Activated T-cell treated with anti-CD3 and anti-CD28 coated beads for 1 hour (primary cell): ENCODE measurements around the gene TFB1M.
"Not testable (repeated sequence)": the region's sequence is repeated elsewhere in the genome, so short reads cannot be mapped to it uniquely, and the experiment has no call there.

ENCODE experiments used
- DNase-seq: peaks from one replicate; pipeline ENCODE4 v3.0.0-alpha.2; 2020; ENCODE audit warnings: low read depth

TFB1M gene

GRCh38 chr6:155235087-155235486 lies 79.2 kb downstream of the TFB1M start:
- no peak for DNase-seq

DNA sequence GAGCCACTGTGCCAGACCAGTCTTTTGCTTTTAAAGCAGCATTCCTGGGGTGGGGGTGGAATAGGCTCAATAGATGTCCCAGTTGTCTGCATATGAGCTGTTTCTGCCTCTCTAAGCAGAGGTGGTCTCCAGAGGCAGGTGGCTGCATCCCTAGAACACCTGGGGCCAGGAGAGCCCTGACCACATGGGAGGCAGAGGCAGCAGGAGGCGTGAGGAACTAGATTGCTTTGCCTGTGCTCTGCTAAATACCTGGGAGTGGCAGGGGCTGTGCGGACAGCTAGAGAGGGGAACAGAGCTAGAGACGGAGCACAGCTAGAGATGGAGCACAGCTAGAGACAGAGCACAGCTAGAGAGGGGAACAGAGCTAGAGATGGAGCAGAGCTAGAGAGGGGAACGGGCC lies 79.6 kb downstream of the TFB1M start:
- DNase-seq, result no peak

DNA sequence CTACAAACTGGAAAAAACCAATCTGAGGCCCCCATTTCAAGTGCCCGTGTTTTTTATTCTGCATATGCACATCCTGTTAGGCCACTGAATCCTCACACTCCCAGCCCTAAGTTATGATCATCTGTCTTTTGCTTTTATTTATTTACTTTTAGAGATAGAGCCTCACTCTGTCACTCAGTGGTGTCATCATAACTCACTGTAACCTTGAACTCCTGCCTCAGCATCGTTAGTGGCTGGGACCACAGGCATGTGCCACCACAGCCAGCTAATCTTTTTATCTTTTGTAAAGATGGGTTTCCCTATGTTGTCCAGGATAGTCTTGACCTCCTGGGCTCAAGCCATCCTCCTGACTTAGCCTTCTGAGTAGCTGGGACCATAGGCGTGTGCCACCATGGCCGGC lies 80.1 kb downstream of the TFB1M start:
- DNase-seq, result no peak

DNA sequence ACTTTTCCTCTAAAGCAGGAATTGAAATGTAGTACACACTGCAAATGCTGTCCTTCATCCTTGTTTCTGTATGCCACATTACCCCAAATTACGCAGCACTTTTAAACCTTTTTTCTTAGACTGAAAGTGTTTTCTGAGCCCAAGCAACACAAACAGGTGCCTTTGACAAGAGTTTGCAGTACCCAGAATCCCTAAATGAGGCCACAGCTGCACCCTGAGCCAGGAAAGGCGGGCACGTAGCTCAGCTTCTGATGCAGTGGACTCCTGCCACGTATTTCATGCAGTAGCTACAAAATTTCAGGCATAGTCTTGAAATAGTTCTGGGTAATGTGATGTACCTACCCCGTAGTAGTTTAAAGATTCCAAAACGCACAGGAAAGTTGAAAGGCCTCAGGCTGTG lies 81.4 kb downstream of the TFB1M start:
- no peak for DNase-seq

DNA sequence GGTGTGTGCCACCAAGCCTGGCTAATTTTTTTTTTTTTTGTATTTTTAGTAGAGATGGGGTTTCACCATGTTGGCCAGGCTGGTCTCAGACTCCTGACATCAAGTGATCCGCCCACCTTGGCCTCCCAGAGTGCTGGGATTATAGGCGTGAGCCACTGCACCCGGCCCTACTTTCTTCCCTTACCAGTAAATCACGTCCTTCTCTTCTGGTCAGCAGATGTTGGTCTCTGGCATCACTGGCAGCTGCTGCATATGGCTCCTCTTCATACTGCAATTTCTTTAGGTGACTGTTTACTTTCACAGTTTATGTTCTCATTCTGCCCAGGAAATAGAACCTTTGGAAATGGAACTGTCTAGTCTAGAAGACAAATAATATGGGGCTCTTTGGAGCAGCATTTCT lies 83.3 kb downstream of the TFB1M start:
- DNase-seq, result not testable (repeated sequence)

DNA sequence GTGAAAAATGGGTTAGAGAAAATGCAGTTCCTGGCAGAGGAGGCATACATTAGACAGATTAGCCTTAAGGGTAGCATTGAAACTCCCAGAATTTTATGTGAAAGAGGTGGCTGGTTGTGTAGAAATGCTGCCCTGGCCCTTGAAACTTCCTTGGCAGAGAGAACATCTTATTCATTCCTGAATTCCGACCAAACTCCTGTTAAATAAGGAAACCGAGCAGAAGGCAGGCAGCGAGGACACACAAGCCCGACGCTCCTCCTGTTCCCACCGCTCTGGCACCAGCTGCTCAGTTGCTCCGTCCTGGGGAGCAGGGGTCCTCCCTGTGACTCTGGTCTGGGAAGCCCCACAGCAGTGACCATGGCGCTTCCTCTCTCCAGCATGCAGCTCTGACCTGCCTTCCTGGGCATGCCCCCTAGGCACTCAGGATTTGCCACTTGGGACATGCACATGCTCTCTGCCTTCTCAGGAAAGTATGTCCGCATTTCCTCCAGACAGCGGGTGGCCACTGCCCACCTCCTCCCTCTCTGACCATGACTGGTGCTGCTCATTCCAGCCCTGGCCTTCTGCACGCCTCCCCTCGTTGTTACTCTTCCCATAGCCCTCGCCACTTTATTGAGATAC lies 85.6 kb downstream of the TFB1M start:
- no peak for DNase-seq

- no peak for DNase-seq
These were observed 87.2 kb downstream of the TFB1M start for GRCh38 chr6:155227046-155227445.

DNA sequence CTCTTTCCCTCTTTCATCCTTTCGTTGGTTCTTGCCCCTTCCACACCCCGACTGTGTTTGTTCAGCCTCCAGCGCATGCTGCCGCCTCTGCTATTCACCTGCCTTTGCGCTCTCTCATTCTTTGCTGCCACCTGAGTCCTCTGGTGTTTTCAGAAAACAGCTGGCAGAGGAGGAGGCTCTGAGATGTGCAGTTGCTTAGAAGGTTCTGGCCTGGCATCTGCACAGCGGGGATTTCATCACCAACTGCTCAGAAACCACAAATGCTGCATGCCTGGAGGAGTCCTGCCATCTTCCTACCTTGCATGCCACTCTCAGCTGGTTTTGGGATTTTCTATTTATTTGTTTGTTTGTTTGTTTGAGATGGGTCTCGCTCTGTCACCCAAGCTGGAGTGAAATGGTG lies 89.7 kb downstream of the TFB1M start:
- no peak for DNase-seq

GRCh38 chr6:155223646-155224451 lies 90.4 kb downstream of the TFB1M start:
- DNase-seq, result no peak

- DNase-seq, result no peak
These were observed 91.8 kb downstream of the TFB1M start for GRCh38 chr6:155222506-155222905.

DNA sequence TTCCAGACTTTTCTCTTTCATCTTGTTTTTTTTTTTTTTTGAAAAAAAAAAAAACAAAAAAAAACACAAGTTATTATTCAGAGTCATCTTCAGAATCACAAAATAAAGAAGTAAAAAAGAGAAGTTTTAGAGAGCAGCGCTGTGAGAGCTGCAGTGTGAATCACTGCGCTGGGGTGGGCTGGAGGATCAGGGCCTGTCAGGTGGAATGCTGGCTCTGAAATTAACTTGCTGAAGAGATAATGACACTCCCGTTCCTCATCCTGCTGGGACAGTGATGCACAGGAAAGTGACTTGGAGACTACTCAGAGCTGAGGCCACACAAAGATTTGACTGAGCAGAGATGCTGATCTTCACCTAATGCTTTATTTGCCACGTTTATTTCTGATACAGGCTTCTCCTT lies 93.2 kb downstream of the TFB1M start:
- DNase-seq, result no peak

DNA sequence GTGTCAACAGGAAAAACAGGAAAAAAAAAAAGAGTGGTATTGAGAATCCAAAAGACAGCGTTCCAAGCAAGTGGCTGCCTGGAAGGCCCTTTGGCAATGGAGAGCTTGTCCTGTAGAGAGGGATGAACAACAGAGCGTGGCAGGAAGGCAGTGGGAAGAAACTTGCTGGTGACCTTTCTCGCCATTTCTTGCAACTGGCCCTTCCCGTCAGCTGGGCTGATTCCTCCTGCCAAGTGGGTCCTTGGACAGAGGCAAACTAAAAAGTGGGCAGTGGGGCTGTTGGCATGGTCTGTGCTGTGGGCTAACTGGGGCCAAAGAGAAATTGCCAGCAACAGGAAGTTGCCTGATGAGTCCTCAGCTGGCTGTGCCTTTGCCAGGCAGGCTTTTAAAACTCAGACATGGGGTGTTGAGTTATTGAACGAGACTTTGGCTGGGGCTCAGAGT lies 94.4 kb downstream of the TFB1M start:
- DNase-seq, result no peak

DNA sequence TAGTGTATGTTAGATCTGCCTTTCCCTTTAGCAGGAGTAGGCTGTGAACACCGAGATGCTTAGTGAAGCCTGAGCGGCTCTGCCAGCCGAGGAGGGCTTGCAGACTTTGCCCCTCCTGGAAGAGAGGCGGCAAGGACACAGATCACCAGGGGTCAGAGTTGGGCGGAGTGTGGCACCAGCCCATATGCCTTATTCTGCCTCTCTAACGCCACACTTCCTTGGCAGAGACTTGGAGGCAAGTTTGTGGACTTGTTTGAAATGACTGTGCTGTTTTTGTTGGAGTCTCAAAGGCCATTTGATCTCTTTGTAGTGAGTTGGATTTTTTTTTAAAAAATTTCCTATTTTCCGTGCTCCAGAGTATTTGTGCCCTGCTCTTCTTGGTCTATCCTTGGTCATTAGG lies 95.0 kb downstream of the TFB1M start:
- DNase-seq, result no peak

- DNase-seq, result not testable (repeated sequence)
These were observed 95.6 kb downstream of the TFB1M start for GRCh38 chr6:155218711-155219110.

DNA sequence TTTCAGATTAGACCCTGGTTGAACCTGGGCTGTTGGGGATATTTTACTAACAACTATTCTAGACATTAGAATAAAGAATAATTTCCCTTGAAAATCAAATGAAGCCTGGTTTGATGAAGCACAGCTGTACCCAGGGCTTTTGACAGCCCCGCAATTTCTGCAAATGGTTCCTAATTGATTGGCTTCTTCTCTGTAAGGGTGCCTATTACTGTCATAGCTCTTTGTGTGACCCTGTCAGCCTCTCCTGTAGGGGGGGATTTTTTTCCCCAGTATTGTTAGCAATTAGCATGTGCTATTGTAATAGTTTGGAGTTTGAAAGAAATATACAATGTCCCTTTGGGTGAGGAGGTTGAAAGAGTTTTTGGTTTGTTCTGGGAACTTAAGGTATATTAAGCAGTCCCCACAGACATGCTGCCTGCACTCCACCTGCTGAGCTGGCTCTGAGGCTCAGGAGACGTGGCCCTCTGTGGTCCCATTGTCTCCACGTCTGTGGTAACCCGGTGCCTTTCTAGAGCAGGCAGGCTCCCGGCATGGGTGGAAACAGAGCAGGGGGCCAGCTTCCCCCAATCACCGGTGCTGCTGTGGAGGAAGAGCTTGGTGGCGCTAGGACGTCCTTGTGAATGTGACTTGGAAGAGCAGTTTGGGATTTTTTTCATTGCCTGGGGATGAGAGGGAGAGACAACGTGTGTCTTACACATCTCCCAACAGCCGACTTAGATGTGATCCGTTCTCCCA lies 97.8 kb downstream of the TFB1M start:
- DNase-seq, result no peak

- DNase-seq, result no peak
These were observed 98.4 kb downstream of the TFB1M start for GRCh38 chr6:155215906-155216305.

DNA sequence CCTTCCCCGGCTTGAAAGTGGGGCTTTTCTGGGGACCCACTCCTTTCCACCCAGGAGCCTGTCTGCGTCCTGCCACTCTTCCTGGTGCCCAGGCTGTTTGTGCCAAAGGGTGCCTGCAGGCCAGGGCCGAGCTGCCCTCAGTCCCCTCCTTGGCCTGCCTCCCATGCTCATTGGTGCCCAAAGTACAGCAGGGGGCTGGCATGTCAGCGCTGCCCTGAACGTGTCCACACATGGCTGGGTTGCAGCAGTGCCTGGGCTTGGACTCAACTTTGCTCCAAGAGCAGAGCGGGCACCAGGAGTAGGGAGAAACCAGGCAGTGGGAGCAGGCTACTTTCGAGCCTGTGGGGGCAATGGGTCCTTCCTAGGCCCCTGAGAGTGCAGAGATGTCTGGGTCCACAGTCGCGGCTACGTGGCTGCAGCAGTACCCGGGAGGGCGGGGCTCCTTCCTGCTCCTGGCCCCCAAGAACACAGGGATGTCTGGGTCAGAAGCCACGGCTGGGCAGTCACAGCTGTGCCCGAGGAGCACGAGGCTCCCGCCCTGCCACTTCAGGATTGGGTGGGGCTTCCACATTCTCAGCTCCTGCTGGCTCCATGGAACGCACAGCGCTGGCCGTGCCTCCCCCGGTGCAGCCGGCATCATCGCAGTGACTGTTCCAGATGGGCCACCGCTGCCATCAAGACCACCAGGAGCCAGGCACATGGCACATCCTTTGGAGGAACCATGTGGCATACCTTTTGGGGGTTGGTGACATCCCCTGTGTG lies 100.5 kb downstream of the TFB1M start:
- no peak for DNase-seq

DNA sequence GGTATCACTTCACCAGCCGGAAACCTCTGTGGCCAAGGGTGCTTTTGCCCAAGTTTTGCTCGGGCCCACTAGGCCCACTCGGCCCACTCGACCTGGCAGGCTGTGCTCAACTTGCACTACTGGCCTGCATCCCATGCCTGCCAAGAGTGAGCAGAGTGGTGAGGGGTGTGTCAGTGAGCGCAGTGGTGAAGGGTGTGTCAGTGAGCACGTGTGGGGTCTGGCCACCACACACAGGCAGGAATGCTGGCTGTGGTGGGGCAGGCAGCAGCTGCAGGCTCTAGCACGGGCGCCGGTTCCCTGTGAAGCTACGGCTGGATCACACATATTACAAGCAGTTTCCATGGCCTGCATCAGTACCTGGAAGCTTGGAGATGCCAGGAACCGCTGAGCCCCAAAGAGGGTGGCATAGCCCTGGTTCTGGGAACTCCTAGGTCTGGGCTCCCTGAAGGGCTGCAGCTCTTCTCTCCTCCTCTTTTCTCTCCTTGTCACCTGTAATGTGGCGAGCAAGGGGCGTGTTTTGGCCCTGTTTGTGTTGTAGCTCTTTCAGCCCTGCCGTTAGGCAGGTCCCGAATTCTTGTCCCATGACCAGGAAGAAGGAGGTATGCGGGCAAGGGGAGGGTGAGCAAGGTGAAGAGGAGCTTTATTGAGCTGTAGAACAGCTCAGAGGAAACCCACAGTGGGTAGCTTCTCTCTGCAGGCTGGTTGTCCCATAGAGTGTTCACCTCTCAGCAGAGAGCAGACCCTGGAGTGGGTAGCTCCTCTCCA lies 101.5 kb downstream of the TFB1M start:
- no peak for DNase-seq

- DNase-seq, result no peak
These were observed 102.2 kb downstream of the TFB1M start for GRCh38 chr6:155212106-155212505.

DNA sequence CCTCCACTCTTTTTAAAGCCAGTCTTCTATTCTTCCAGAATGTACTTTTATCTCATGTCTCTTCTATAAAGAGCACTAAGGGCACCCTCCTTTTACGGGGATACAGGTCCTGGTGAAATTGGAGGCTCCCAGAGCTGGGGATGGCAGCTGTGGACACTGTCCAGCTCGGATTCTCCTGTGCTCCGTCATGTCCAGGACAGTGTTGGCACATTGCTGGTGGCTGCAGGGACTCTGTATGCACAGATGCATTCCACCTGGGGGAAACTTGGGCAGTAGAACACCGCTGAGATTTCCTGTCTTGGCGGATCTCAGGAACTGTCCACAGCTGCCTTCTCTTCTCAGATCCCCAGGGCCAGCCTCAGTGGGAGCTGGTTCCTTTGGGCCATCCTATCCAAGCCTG lies 107.1 kb downstream of the TFB1M start:
- no peak for DNase-seq
